Measurements from ENCODE around the gene NSUN6.
A peak's percentile ranks its signal among the peaks of the same experiment; 100 is the strongest.

Gene NSUN6, protein sequence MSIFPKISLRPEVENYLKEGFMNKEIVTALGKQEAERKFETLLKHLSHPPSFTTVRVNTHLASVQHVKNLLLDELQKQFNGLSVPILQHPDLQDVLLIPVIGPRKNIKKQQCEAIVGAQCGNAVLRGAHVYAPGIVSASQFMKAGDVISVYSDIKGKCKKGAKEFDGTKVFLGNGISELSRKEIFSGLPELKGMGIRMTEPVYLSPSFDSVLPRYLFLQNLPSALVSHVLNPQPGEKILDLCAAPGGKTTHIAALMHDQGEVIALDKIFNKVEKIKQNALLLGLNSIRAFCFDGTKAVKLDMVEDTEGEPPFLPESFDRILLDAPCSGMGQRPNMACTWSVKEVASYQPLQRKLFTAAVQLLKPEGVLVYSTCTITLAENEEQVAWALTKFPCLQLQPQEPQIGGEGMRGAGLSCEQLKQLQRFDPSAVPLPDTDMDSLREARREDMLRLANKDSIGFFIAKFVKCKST

DNA sequence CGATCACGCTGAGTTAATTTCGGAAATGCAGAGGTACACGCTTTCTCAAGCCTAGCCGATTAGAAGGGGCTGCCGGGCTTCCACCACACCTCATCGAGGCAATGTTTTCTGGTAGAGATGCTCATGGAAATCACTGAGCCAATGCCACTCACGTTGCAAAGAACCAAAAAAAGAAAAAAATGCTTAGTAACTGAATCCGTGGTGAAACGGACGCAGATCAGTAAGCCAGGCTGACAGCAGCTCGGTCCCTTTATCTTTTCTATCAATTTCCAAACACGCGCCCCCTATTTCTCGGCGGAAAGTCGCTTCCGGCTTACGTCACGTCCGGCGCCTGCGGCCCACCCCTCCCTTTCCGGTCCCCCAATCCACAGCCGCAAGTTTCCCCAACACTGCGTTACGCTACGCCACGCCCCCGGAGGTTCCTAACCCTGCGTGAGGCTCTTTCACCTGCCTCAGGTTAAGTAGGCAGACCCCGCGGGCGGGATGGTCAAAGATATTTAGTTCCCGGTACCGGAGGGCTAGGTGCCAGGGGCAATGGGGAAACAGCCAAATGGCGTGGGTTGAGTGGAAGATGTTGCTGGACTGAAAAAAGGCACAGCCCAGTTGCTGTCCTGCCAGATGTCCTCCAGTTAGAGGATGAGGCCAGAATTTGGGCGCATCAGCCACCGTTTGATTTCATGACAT is at the start of gene NSUN6:
Gene NSUN6, minus strand, starts transcription at position 264 of the 684 bp plus-strand sequence. CDS start 384 bp downstream, outside the sequence.
- TF ChIP-seq, protein P1, sequence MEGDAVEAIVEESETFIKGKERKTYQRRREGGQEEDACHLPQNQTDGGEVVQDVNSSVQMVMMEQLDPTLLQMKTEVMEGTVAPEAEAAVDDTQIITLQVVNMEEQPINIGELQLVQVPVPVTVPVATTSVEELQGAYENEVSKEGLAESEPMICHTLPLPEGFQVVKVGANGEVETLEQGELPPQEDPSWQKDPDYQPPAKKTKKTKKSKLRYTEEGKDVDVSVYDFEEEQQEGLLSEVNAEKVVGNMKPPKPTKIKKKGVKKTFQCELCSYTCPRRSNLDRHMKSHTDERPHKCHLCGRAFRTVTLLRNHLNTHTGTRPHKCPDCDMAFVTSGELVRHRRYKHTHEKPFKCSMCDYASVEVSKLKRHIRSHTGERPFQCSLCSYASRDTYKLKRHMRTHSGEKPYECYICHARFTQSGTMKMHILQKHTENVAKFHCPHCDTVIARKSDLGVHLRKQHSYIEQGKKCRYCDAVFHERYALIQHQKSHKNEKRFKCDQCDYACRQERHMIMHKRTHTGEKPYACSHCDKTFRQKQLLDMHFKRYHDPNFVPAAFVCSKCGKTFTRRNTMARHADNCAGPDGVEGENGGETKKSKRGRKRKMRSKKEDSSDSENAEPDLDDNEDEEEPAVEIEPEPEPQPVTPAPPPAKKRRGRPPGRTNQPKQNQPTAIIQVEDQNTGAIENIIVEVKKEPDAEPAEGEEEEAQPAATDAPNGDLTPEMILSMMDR (conservative IDR thresholded peaks at IDR 0.05) = no peak
- peak within 1 kb of the TSS; percentile 87 for H3K27ac ChIP-seq

DNA sequence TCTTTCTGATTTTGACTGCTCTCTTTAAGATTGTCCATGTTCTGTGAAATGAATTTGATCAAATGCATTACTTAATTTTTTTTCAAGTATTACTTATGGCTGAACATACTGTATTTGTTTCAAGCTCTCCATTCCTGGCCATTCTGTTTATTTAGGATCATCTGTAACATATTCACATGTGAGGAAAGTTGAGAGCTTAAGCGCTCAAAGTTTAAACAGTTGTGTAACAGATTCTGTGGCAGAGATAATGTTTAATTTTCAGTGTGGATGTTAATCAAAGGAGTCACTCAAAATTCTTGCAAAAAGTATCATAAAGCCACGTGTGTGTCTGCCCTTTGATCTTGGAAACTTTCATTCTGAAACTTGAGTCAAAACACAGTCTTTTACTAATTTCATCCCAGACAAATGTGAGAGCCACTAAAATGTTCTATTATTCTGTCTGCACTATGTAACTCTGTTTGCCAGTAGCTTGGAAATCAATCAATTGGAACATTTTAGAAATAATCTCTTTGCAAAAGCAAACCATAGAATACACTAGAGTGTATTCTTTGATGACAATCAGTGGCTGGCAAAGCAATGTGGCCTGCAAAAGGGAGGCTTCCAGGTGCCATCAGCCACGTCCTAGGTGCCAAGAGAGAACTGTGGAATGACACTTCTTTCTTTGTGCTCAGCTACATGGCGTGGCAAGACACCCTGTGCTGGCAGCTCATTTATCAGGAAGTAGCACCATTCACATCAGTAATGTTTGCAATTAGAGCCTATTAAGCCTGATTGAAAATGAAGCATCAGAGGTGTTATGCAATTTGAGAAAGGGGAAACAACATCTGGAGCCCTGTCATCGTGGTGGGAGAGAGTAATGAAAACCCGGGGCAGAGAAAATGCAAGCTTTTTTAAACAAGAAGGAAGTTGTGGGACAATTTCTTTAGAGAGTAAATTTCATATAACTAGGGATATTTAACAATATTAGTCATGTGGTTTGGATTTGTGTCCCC is 48.8 kb upstream of the NSUN6 start:
- TF ChIP-seq, protein P1 (conservative IDR thresholded peaks at IDR 0.05) = no peak
- H3K27ac ChIP-seq = no peak overlapping the region

DNA sequence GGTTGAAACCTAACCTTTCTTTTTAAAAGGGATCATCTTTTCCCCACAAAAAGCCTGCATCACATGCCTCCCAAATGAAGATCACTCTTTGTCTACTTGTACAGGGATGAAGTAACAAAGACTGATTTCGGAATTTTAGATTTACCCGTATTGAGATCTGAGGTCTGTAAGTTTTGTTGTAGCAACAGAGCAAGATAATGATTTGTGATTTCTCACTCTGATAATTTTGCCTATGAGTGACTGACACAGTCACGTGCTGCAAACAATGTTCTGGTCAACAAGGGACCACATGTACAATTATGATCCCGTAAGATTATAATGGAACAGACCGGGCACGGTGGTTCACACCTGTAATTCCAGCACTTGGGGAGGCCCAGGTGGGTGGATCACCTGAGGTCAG is 39.2 kb upstream of the NSUN6 start:
- H3K27ac ChIP-seq = no peak overlapping the region

DNA sequence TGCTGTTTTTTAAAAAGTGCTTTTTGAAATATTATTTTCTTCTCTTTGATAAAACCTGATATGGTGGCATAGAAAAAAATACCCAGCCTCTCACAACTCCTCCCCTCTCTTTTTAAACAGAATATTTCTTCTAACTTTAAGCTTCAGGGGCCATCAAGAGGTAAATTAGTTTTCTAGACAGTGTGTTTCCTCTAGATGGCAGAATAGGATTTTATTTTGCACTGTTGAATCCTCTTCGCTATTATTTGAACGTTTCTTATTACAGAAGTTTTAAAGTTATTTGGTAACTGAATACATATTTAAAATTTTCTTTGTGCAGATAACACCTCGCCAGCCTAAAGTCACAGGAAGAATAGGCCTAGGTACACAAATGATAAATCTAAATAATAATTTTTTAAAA is 38.1 kb upstream of the NSUN6 start:
- no peak overlapping the region for H3K27ac ChIP-seq
- TF ChIP-seq, protein P1 (conservative IDR thresholded peaks at IDR 0.05) = peak; percentile 65

More for the DNA sequence above, 39.2 kb upstream of the NSUN6 start:
- TF ChIP-seq, protein P1 (conservative IDR thresholded peaks at IDR 0.05) = no peak

DNA sequence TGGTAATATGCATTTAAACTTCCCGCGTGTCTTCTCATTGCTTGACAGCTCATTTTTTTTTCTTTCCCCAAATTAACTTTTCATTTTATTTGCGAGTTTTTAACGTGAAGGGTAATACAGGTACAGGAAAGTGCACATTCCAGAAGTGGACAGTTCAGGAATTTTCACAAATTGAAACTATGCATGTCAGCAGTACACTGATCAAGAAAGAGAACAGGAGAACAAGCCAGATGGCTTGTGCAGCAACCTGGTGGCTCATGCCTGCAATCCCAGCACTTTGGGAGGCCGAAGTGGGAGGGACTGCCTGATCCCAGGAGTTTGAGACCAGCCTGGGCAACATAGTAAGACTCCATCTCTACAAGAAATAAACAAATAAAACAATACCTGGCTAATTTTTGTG is 36.3 kb upstream of the NSUN6 start:
- no peak overlapping the region for H3K27ac ChIP-seq
- TF ChIP-seq, protein P1 (conservative IDR thresholded peaks at IDR 0.05) = no peak

DNA sequence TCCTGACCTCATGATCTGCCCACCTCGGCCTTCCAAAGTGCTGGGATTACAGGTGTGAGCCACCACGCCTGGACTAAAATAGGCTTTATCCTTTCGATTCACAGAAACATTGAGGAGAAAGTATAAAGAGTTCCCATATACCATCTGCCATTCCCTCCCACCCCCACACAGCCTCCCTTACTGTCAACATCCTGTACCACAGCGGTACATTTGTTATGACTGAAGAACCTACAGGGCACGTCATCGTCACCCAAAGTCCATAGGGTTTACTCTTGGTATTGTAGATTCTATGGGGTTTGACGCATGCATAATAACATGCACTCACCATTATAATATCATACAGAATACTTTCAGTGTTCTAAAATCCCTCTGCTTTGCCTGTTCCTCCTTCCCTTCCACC is 35.8 kb upstream of the NSUN6 start:
- H3K27ac ChIP-seq = no peak overlapping the region
- TF ChIP-seq, protein P1 (conservative IDR thresholded peaks at IDR 0.05) = no peak

Data from VCaP (cell line).